ENCODE data around the gene ARID1B.
A peak's percentile ranks its signal among the peaks of the same experiment; 100 is the strongest.

The ARID1B gene

GRCh38 chr6:156914181-156914580, 137.0 kb downstream of the ARID1B start:
- no peak overlapping the region for H3K4me3 Mint-ChIP-seq
- no peak overlapping the region for H3K27ac Mint-ChIP-seq
- H3K27me3 Mint-ChIP-seq = no peaks in the 10 kb centered on the region
- H3K9me3 Mint-ChIP-seq (ENCODE audit: low read depth) = no peaks in the 10 kb centered on the region
- H3K36me3 Mint-ChIP-seq = peaks cover 7% of the 10 kb centered on the region
- peaks cover 71% of the 10 kb centered on the region for H3K4me1 Mint-ChIP-seq (ENCODE audit: low read depth)

- no peaks in the 10 kb centered on the region for H3K27me3 Mint-ChIP-seq
- H3K27ac Mint-ChIP-seq = peak overlapping the region; percentile 50
- H3K4me1 Mint-ChIP-seq (ENCODE audit: low read depth) = peaks cover 65% of the 10 kb centered on the region
- H3K36me3 Mint-ChIP-seq = peaks cover 7% of the 10 kb centered on the region
- H3K4me3 Mint-ChIP-seq = peak overlapping the region; percentile 18
- H3K9me3 Mint-ChIP-seq (ENCODE audit: low read depth) = no peaks in the 10 kb centered on the region
Observed at GRCh38 chr6:156916130-156916801, 139.1 kb downstream of the ARID1B start.

GRCh38 chr6:156917213-156917612, 140.0 kb downstream of the ARID1B start:
- Mint-ChIP-seq H3K36me3 (peaks cover 7% of the 10 kb centered on the region), H3K9me3 (ENCODE audit: low read depth) (no peaks in the 10 kb centered on the region), H3K27me3 (no peaks in the 10 kb centered on the region), H3K27ac (peak overlapping the region; percentile 3), H3K4me1 (ENCODE audit: low read depth) (peaks cover 62% of the 10 kb centered on the region), H3K4me3 (no peak overlapping the region)

GRCh38 chr6:156918647-156919046, 141.5 kb downstream of the ARID1B start:
- Mint-ChIP-seq H3K27ac (no peak overlapping the region), H3K9me3 (ENCODE audit: low read depth) (no peaks in the 10 kb centered on the region), H3K36me3 (peaks cover 7% of the 10 kb centered on the region), H3K4me3 (no peak overlapping the region), H3K27me3 (no peaks in the 10 kb centered on the region), H3K4me1 (ENCODE audit: low read depth) (peaks cover 56% of the 10 kb centered on the region)

GRCh38 chr6:156919370-156919769, 142.2 kb downstream of the ARID1B start:
- H3K27me3 Mint-ChIP-seq = no peaks in the 10 kb centered on the region
- no peak overlapping the region for H3K27ac Mint-ChIP-seq
- no peak overlapping the region for H3K4me3 Mint-ChIP-seq
- H3K9me3 Mint-ChIP-seq (ENCODE audit: low read depth) = no peaks in the 10 kb centered on the region
- H3K36me3 Mint-ChIP-seq = peaks cover 7% of the 10 kb centered on the region
- peaks cover 56% of the 10 kb centered on the region for H3K4me1 Mint-ChIP-seq (ENCODE audit: low read depth)

GRCh38 chr6:156919814-156920369, 142.7 kb downstream of the ARID1B start:
- Mint-ChIP-seq H3K9me3 (ENCODE audit: low read depth) (no peaks in the 10 kb centered on the region), H3K27me3 (no peaks in the 10 kb centered on the region), H3K4me1 (ENCODE audit: low read depth) (peaks cover 56% of the 10 kb centered on the region), H3K36me3 (peaks cover 7% of the 10 kb centered on the region), H3K27ac (no peak overlapping the region), H3K4me3 (no peak overlapping the region)

- H3K27ac Mint-ChIP-seq = no peak overlapping the region
- H3K9me3 Mint-ChIP-seq (ENCODE audit: low read depth) = no peaks in the 10 kb centered on the region
- H3K4me3 Mint-ChIP-seq = no peak overlapping the region
- no peaks in the 10 kb centered on the region for H3K27me3 Mint-ChIP-seq
- peaks cover 66% of the 10 kb centered on the region for H3K4me1 Mint-ChIP-seq (ENCODE audit: low read depth)
- H3K36me3 Mint-ChIP-seq = peaks cover 10% of the 10 kb centered on the region
Observed at GRCh38 chr6:156924246-156924645, 147.1 kb downstream of the ARID1B start.

GRCh38 chr6:156925026-156925425, 147.8 kb downstream of the ARID1B start:
- Mint-ChIP-seq H3K27ac (no peak overlapping the region), H3K27me3 (no peaks in the 10 kb centered on the region), H3K4me1 (ENCODE audit: low read depth) (peaks cover 67% of the 10 kb centered on the region)

GRCh38 chr6:156925718-156926607, 148.8 kb downstream of the ARID1B start:
- Mint-ChIP-seq H3K27me3 (no peaks in the 10 kb centered on the region), H3K9me3 (ENCODE audit: low read depth) (peaks cover 5% of the 10 kb centered on the region), H3K27ac (peak overlapping the region; percentile 30), H3K4me1 (ENCODE audit: low read depth) (peaks cover 66% of the 10 kb centered on the region), H3K4me3 (peak overlapping the region; percentile 3), H3K36me3 (peaks cover 14% of the 10 kb centered on the region)

More at GRCh38 chr6:156925026-156925425, 147.8 kb downstream of the ARID1B start:
- peaks cover 5% of the 10 kb centered on the region for H3K9me3 Mint-ChIP-seq (ENCODE audit: low read depth)
- H3K4me3 Mint-ChIP-seq = no peak overlapping the region
- H3K36me3 Mint-ChIP-seq = peaks cover 12% of the 10 kb centered on the region

- Mint-ChIP-seq H3K36me3 (peaks cover 14% of the 10 kb centered on the region), H3K27ac (peak overlapping the region; percentile 10), H3K4me1 (ENCODE audit: low read depth) (peaks cover 72% of the 10 kb centered on the region), H3K4me3 (no peak overlapping the region), H3K9me3 (ENCODE audit: low read depth) (peaks cover 5% of the 10 kb centered on the region), H3K27me3 (no peaks in the 10 kb centered on the region)
Observed at GRCh38 chr6:156928126-156928525, 150.9 kb downstream of the ARID1B start.

GRCh38 chr6:156928972-156929371, 151.8 kb downstream of the ARID1B start:
- Mint-ChIP-seq H3K27me3 (no peaks in the 10 kb centered on the region), H3K4me1 (ENCODE audit: low read depth) (peaks cover 78% of the 10 kb centered on the region), H3K9me3 (ENCODE audit: low read depth) (peaks cover 5% of the 10 kb centered on the region), H3K36me3 (peaks cover 14% of the 10 kb centered on the region), H3K4me3 (no peak overlapping the region), H3K27ac (peak overlapping the region; percentile 41)

GRCh38 chr6:156931283-156931682, 154.1 kb downstream of the ARID1B start:
- Mint-ChIP-seq H3K27me3 (no peaks in the 10 kb centered on the region), H3K4me1 (ENCODE audit: low read depth) (peaks cover 67% of the 10 kb centered on the region), H3K9me3 (ENCODE audit: low read depth) (peaks cover 5% of the 10 kb centered on the region), H3K27ac (no peak overlapping the region), H3K36me3 (peaks cover 10% of the 10 kb centered on the region), H3K4me3 (no peak overlapping the region)

- peaks cover 5% of the 10 kb centered on the region for H3K9me3 Mint-ChIP-seq (ENCODE audit: low read depth)
- no peaks in the 10 kb centered on the region for H3K27me3 Mint-ChIP-seq
- peaks cover 71% of the 10 kb centered on the region for H3K4me1 Mint-ChIP-seq (ENCODE audit: low read depth)
- H3K36me3 Mint-ChIP-seq = peaks cover 11% of the 10 kb centered on the region
- peak overlapping the region; percentile 61 for H3K27ac Mint-ChIP-seq
- H3K4me3 Mint-ChIP-seq = no peak overlapping the region
Observed at GRCh38 chr6:156933201-156934068, 156.3 kb downstream of the ARID1B start.

GRCh38 chr6:156934069-156934460, 156.9 kb downstream of the ARID1B start:
- Mint-ChIP-seq H3K4me1 (ENCODE audit: low read depth) (peaks cover 71% of the 10 kb centered on the region), H3K27ac (no peak overlapping the region)

More at GRCh38 chr6:156934069-156934460, 156.9 kb downstream of the ARID1B start:
- Mint-ChIP-seq H3K9me3 (ENCODE audit: low read depth) (peaks cover 5% of the 10 kb centered on the region), H3K27me3 (no peaks in the 10 kb centered on the region), H3K4me3 (no peak overlapping the region), H3K36me3 (peaks cover 9% of the 10 kb centered on the region)

Measured in activated naive CD8-positive, alpha-beta T cell (primary cell).